Smooth muscle cell (in vitro differentiated cells): ENCODE data around the gene MANEAL. TPM values are rescaled to one million over a fixed set of nuclear protein-coding genes. Genes with fewer than 3 reads are reported as not detected.

Source experiments
- DNase-seq: peaks from one replicate; lab custom pipeline; 2025; ENCODE audit not compliant: unreplicated experiment; lab: John Stamatoyannopoulos, UW
- H2AFZ ChIP-seq: fragments of 200-600 bp; sonication (generic); 2 replicates; pipeline ENCODE4 v1.6.0; 2016; ENCODE audit warnings: antibody characterized with exemption, low read depth, mild to moderate bottlenecking
- H3F3A ChIP-seq: fragments of 200-600 bp; sonication (generic); 2 replicates; pipeline ENCODE4 v1.6.0; 2017; ENCODE audit warnings: antibody characterized with exemption, low read depth
- H3K27ac ChIP-seq: fragments of 200-600 bp; sonication (generic); 2 replicates; pipeline ENCODE4 v1.5.1; 2016; ENCODE audit warnings: low read depth, mild to moderate bottlenecking
- H3K27me3 ChIP-seq: fragments of 200-600 bp; sonication (generic); 2 replicates; pipeline ENCODE4 v1.6.1; 2016; ENCODE audit warnings: low read depth, mild to moderate bottlenecking
- H3K36me3 ChIP-seq: fragments of 200-600 bp; sonication (generic); 2 replicates; pipeline ENCODE4 v1.5.1; 2016; ENCODE audit warnings: low read depth
- H3K4me1 ChIP-seq: fragments of 200-600 bp; sonication (generic); 2 replicates; pipeline ENCODE4 v1.5.1; 2016; ENCODE audit warnings: low read depth
- H3K4me2 ChIP-seq: fragments of 200-600 bp; sonication (generic); 2 replicates; pipeline ENCODE4 v1.6.0; 2016; ENCODE audit warnings: mild to moderate bottlenecking
- H3K4me3 ChIP-seq: fragments of 200-600 bp; sonication (generic); 2 replicates; pipeline ENCODE4 v1.5.1; 2016; ENCODE audit warnings: mild to moderate bottlenecking
- H3K79me2 ChIP-seq: fragments of 200-600 bp; sonication (generic); 2 replicates; pipeline ENCODE4 v1.6.0; 2016; ENCODE audit warnings: low read depth, mild to moderate bottlenecking
- H3K9ac ChIP-seq: fragments of 200-600 bp; sonication (generic); 2 replicates; pipeline ENCODE4 v1.6.0; 2016; ENCODE audit warnings: low read depth
- H3K9me3 ChIP-seq: fragments of 200-600 bp; sonication (generic); replicated peaks from 2 replicates; pipeline ENCODE4 v1.5.1; 2016; ENCODE audit warnings: low read depth
- H4K20me1 ChIP-seq: fragments of 200-600 bp; sonication (generic); 2 replicates; pipeline ENCODE4 v1.6.0; 2016; ENCODE audit warnings: low read depth
- WGBS: methylation state at CpG from one replicate; pipeline ENCODE4 v1.1.7; 2016; ENCODE audit warnings: low lambda C conversion rate; 5-methylcytosine and 5-hydroxymethylcytosine counted together
- polyA plus RNA-seq: library from polyadenylated mRNA; unstranded; fragments of >200 nt; fragmentation: Nextera tagmentation; extraction: Ambion mirVana; gene quantifications from 2 replicates; pipeline ENCODE4 v1.2.1, GENCODE V29; 2016
- total RNA-seq: library from RNA; depleted of rRNA; stranded (reverse); fragments of >200 nt; gene quantifications from 2 replicates; pipeline ENCODE4 v1.2.3, GENCODE V29; 2014
- TF ChIP-seq, protein P1 (sequence below): fragments of 200-600 bp; sonication (generic); IDR thresholded peaks from 2 replicates; pipeline ENCODE4 v1.5.1; 2017; ENCODE audit warnings: borderline replicate concordance, mild to moderate bottlenecking, antibody characterized with exemption; ENCODE audit not compliant: insufficient read depth, poor library complexity, severe bottlenecking

The MANEAL gene
- total and polyA plus RNA-seq, 2 experiments from 2014 or later, result 0.61 TPM; not detected in 1

DNA sequence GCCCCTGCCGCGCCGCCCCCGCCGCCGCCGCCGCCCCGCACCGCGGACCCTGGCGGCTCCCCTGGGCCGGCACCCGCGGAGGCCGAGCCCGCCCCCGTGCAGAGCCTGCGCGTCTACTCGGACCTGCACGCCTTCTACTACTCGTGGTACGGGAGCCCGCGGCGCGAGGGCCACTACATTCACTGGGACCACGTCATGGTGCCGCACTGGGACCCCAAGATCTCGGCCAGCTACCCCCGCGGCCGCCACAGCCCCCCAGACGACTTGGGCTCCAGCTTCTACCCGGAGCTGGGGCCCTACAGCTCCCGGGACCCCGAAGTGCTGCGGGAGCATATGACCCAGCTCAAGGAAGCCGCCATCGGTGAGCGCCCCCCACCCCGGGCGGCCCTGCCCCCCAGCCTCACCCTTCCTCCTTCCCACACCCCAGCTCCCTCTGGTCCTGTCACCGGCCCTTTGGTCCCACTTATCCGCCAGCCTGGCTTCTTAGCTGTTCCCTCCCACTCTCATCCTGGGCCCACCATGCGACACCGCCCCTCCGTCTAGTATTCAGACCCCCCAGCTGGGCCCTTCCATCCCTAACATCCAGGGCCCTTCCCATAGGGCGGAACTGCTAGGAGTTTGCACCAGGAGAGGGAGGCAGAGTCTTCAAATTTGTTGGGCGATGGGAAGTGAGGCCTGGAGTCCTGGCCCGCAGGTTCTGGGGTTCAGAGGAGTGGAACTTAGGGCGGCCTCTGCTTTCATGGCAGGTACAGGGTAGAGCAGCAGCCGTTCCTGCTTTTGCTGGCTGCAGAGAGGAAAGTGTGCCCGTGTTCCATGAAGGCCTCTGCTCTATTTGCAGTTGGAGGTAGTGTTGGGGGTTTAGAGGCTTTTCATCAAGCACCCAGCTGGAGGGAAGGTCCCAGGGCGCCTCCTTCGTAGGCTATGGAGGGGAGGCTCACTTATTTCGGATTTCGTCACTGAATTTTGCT is 1.0 kb downstream of the MANEAL start:
- DNase-seq, result no peak
- Histone ChIP-seq H3K4me3 (peak overlapping the region; percentile 52), H2AFZ (no peak overlapping the region), H3F3A (no peaks in the 10 kb centered on the region), H3K36me3 (no peaks in the 10 kb centered on the region), H3K9me3 (no peaks in the 10 kb centered on the region), H3K4me2 (no peak overlapping the region), H3K79me2 (no peaks in the 10 kb centered on the region), H3K27ac (no peak overlapping the region), H3K27me3 (peaks cover 50% of the 10 kb centered on the region), H4K20me1 (no peaks in the 10 kb centered on the region), H3K4me1 (peaks cover 3% of the 10 kb centered on the region), H3K9ac (no peak overlapping the region)
- TF ChIP-seq, protein P1, sequence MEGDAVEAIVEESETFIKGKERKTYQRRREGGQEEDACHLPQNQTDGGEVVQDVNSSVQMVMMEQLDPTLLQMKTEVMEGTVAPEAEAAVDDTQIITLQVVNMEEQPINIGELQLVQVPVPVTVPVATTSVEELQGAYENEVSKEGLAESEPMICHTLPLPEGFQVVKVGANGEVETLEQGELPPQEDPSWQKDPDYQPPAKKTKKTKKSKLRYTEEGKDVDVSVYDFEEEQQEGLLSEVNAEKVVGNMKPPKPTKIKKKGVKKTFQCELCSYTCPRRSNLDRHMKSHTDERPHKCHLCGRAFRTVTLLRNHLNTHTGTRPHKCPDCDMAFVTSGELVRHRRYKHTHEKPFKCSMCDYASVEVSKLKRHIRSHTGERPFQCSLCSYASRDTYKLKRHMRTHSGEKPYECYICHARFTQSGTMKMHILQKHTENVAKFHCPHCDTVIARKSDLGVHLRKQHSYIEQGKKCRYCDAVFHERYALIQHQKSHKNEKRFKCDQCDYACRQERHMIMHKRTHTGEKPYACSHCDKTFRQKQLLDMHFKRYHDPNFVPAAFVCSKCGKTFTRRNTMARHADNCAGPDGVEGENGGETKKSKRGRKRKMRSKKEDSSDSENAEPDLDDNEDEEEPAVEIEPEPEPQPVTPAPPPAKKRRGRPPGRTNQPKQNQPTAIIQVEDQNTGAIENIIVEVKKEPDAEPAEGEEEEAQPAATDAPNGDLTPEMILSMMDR, result no peak
- 24% methylated on average over 48 of the region's 59 CpGs for WGBS

DNA sequence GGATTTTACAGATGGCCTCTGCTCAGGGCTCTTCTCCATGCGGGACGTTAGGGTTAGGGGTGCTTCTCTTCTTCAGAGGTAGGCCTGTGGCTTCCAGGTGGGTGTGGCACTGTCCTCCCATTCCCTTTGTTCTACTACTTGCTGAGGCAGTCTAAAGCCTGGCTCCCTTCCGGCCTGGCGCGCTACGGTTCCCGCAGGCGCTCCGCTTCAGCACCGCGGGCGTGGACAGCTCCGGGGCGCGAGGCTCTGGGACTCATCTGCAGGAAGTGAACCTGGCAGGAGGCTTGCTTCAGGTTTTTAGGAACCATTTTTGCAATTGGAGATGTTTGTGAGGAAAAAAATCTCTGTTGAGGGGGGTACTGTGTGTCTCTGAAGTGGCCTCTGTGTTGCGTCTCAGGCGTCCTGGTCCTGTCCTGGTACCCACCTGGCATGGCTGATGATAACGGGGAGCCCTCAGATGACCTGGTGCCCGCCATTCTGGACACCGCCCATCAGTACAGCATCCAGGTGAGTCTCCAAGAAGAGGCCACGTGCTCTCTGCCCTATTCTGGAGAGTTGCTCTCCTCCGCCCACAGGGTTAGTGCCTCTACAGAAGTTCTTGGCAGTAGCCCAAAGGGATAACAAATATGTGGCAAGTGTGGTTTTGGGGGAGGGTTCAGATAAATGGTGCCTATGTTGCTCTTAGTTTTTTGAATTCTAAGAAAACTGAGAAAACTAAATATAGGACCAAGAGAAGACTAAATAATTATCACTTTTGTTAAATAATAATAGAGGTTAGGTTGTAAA is 1.9 kb downstream of the MANEAL start:
- no peaks in the 10 kb centered on the region for H3K79me2 ChIP-seq
- no peak overlapping the region for H3K4me3 ChIP-seq
- H3K36me3 ChIP-seq, result no peaks in the 10 kb centered on the region
- H2AFZ ChIP-seq, result no peak overlapping the region
- H3K27me3 ChIP-seq, result peaks cover 41% of the 10 kb centered on the region
- DNase-seq, result peak; percentile 13
- H3K27ac ChIP-seq, result no peak overlapping the region
- H3K9me3 ChIP-seq, result no peaks in the 10 kb centered on the region
- no peaks in the 10 kb centered on the region for H4K20me1 ChIP-seq
- peaks cover 3% of the 10 kb centered on the region for H3K4me1 ChIP-seq
- peaks cover under 1% of the 10 kb centered on the region for H3F3A ChIP-seq
- TF ChIP-seq, protein P1, result no peak
- no peak overlapping the region for H3K9ac ChIP-seq
- H3K4me2 ChIP-seq, result no peak overlapping the region
- 27% methylated on average over 22 of the region's 22 CpGs for WGBS

DNA sequence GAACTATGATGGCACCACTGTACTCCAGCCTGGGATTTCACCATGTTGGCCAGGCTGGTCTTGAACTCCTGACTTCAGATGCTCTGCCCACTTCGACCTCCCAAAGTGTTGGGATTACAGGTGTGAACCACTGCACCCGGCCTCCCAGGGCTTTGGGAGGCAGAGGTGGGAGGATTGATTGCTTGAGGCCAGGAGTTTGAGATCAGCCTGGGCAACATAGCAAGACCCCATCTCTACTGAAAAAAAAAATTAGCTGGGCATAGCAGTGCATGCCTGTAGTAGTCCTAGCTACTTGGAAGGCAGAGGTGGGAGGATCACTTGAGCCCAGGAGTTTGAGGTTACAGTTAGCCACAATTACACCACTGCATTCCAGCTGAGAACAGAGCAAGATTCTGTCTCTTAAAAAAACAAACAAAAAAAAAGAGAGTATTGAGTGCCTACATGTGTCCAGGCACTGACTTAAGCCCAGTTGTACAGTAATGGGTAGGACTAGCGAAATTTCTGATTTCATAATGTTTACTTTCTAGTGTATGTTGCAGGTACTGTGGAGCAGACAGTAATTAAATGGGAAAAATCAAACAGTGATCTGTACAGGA is 4.2 kb downstream of the MANEAL start:
- 71% methylated on average over 3 of the region's 3 CpGs for WGBS
- H3K79me2 ChIP-seq, result no peaks in the 10 kb centered on the region
- peaks cover 11% of the 10 kb centered on the region for H3F3A ChIP-seq
- no peak overlapping the region for H3K4me3 ChIP-seq
- TF ChIP-seq, protein P1, result no peak
- no peaks in the 10 kb centered on the region for H3K9me3 ChIP-seq
- H3K9ac ChIP-seq, result no peak overlapping the region
- H3K27me3 ChIP-seq, result peaks cover 18% of the 10 kb centered on the region
- no peaks in the 10 kb centered on the region for H4K20me1 ChIP-seq
- DNase-seq, result no peak
- no peak overlapping the region for H3K4me2 ChIP-seq
- H3K27ac ChIP-seq, result no peak overlapping the region
- peaks cover 3% of the 10 kb centered on the region for H3K4me1 ChIP-seq
- H2AFZ ChIP-seq, result no peak overlapping the region
- no peaks in the 10 kb centered on the region for H3K36me3 ChIP-seq
